Measurements from ENCODE around the gene SDHA.

SDHA gene

DNA sequence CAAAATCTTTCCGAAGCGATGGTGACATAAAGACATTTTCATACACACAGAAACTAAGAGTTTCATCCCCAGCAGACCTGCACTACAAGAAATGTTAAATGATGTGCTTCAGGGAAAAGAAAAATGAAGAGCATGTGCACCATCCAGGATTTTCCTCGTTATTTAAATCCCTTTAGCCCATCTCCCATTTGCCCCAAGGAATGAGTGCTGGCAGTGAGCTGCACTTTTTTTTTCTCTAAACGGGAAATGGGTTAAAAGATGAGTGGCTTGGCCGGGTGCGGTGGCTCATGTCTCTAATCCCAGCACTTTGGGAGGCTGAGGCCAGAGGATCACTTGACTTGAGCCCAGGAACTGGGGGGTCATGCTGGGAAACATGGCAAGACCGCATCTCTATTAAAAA lies 33.6 kb upstream of the SDHA start:
- no peak for TF ChIP-seq POLR2A (IDR thresholded peaks at IDR 0.05; ENCODE audit: extremely low read depth, insufficient read length)
- DNase-seq (ENCODE audit: low read depth) = no peak
- no peak overlapping the region for H3K4me3 ChIP-seq (ENCODE audit: low read depth, low read length)

DNA sequence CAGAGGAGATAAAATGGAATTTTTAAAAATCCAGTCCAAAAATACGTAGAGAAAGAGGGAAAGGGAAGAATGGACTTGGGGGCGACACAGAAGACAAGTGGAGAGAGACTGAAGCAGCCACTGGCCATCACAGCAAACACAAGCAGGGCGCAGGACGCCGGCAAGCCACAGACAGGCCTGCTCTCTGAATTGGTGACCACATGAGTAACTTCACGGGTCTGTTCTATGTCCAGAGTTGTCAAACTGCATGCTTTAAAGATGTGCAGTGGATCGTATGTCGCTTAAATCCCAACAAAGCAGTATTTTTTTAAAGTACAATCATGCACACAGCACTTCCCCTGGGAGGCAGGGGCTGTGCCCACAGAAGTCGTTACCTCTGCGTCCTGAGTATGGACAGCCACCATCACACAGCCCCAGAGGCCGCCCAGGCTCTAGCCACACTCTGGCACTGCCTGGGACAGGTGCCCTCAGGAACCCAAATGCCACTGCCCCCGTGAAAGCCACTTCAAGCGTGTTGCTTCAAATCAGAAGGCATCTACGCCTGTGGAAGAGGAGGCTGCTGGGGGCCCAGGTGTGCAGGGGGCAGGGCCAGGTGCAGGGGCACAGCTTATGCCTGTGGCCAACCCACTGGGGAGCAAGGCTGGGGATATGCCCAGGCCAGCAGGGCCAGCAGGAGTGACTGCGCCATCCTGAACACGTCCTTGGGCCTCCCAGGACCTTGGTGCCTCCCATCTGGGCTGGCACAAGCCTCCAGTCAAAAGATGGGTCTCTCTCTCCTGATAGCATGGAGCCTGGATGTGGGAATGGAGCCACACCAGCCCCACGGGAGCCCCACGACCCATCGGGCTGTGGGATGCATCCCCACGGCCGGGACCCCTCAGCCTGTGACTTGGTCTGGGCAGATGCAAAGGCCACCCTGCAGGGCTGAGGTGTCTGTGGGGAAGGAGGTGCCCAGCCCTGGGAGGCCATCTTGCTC lies 32.7 kb upstream of the SDHA start:
- no peak for DNase-seq (ENCODE audit: low read depth)
- no peak overlapping the region for H3K4me3 ChIP-seq (ENCODE audit: low read depth, low read length)
- TF ChIP-seq, protein P1, sequence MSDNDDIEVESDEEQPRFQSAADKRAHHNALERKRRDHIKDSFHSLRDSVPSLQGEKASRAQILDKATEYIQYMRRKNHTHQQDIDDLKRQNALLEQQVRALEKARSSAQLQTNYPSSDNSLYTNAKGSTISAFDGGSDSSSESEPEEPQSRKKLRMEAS (IDR thresholded peaks at IDR 0.05; ENCODE audit: low read depth, low read length) = no peak
- no peak for TF ChIP-seq POLR2A (IDR thresholded peaks at IDR 0.05; ENCODE audit: extremely low read depth, insufficient read length)
- no peak for TF ChIP-seq MYC (IDR thresholded peaks at IDR 0.05; ENCODE audit: low read depth, low read length)
- TF ChIP-seq CTCF (IDR thresholded peaks at IDR 0.05; ENCODE audit: low read depth, low read length) = no peak

DNA sequence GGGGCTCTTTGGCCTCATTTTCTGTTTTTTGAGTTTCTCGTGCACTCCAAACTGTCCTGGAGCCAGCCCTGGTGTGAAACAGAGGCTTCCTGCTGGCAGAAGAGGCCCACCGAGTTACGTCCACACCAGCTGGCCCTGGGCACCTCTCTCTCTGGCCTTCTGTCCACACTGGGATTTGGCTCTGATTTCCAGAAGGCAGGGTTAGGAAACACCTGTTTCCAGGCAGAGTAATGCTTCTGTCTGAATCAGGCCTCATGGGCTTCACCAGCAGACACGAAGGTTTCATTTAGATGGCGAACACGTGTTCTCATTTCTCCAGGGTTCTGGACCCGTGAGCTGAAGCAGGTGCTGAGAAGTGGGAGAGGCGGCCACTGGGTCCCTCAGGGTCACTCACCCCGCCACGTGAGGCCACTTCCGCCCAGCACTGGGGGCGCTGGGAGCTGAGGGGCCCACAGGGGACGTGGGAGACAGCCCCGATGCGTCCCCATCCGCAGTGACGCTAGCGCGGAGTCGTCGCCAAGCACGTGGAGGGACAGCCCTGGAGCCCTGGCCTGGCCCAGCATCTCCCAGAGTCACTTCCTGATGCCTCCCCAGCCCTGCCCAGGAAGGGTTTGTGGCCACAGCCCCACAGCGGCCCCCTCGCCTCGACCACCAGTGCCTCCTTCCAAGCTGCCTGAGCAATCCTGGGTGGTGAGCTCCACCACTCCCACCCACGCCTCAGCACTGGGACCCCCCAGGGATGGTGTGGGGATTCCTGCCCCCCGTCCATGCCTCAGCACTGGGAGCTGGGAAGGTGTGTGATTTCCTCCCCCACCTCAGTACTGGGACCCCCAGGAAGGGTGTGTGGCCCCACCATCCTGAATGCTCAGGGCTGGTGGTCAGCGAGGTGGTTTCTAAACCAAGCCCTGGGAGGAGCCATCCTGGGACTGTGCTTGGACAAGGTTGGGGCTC lies 31.8 kb upstream of the SDHA start:
- DNase-seq (ENCODE audit: low read depth) = no peak
- TF ChIP-seq POLR2A (IDR thresholded peaks at IDR 0.05; ENCODE audit: extremely low read depth, insufficient read length) (no peak), CTCF (IDR thresholded peaks at IDR 0.05; ENCODE audit: low read depth, low read length) (no peak), MYC (IDR thresholded peaks at IDR 0.05; ENCODE audit: low read depth, low read length) (no peak)
- TF ChIP-seq, protein P1 (IDR thresholded peaks at IDR 0.05; ENCODE audit: low read depth, low read length) = no peak

DNA sequence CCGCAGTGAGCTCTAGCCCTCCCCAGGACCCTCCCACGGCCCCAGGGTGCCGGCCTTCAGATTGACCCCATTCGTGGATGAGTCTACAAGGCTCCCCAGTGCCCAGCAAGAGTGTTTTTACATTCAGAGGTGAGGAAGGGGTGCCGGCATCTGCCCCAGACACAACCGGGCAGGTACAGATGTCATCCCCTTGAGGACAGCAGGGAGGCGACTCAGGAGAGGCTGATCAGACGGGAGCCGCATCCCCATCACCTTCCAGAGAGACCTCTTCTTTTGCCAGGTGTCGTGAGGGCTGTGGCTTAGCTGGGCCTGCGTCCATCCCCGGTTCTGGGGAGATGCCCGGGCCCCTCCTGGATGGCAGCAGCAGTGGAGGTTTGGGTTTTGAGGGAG lies 31.1 kb upstream of the SDHA start:
- TF ChIP-seq, protein P1 (IDR thresholded peaks at IDR 0.05; ENCODE audit: low read depth, low read length) = no peak
- TF ChIP-seq CTCF (IDR thresholded peaks at IDR 0.05; ENCODE audit: low read depth, low read length) (no peak), POLR2A (IDR thresholded peaks at IDR 0.05; ENCODE audit: extremely low read depth, insufficient read length) (no peak), MYC (IDR thresholded peaks at IDR 0.05; ENCODE audit: low read depth, low read length) (no peak)
- no peak overlapping the region for H3K4me3 ChIP-seq (ENCODE audit: low read depth, low read length)
- no peak for DNase-seq (ENCODE audit: low read depth)

More for the DNA sequence above, 31.8 kb upstream of the SDHA start:
- H3K4me3 ChIP-seq (ENCODE audit: low read depth, low read length) = no peak overlapping the region

DNA sequence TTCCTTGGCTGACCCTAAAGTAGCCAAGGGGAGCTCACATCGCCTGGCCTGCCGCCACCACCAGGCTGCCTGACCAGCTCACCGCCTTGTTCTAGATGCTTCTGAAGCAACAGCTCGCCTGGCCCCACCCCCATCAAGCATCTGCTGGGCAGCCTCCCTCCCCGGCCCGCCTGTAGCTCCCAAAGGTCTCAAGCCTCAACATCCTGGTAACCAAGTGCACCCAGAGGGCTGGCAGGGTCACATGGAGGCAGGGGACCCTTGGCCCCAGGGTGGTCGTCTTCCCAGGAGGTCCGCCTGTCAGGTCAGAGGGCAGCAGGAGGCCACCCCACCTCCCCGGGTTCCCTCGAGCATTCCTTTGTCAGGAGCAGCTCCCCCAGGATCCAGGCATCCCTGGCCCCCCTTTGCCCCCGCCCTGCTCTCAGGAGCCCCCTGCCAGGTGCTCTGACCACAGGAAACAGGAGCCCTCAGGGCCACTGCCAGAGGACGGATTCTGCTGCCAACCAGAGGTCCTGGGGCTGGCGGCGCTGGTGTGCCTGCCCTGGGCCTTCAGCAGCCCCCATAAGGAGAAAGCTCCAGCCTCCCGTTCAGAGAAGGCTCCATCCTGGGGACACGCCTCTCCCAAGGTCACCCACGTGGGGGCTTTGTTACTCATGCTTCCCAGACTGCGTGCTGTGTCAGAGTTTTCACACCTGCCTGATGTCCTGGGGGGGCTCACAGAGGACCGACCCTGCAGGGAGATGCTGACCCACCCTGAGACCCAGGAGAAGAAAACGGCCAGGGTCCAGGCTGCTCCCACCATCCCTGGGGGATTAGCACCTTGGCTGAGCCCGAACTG lies 30.3 kb upstream of the SDHA start:
- H3K4me3 ChIP-seq (ENCODE audit: low read depth, low read length) = no peak overlapping the region
- no peak for DNase-seq (ENCODE audit: low read depth)
- TF ChIP-seq, protein P1 (IDR thresholded peaks at IDR 0.05; ENCODE audit: low read depth, low read length) = no peak
- TF ChIP-seq POLR2A (IDR thresholded peaks at IDR 0.05; ENCODE audit: extremely low read depth, insufficient read length) = no peak
- TF ChIP-seq MYC (IDR thresholded peaks at IDR 0.05; ENCODE audit: low read depth, low read length) = no peak
- TF ChIP-seq CTCF (IDR thresholded peaks at IDR 0.05; ENCODE audit: low read depth, low read length) = no peak

Measured in NB4 (cell line).